IMR-90 (cell line): ENCODE results near the gene FCRL1. TPM values are rescaled to one million over a fixed set of nuclear protein-coding genes. Genes with fewer than 3 reads are reported as not detected.

Source experiments
- ATAC-seq: fragments of 200-7000 bp; cut with Tn5 transposase; 2 replicates; pipeline ENCODE4 v1.9.1; 2020; ENCODE audit warnings: low read depth, mild to moderate bottlenecking, moderate library complexity
- BruUV-seq: library from RNA; stranded (reverse); fragments of 400-500 nt; replicated peaks from 2 replicates; lab custom pipeline; 2021; lab: Mats Ljungman, UMichigan
- CTCF ChIA-PET: fragments of 300-600 bp; formaldehyde crosslinking; extraction: SDS; loops from one replicate; lab custom pipeline; 2021; ENCODE audit warnings: antibody characterized with exemption; lab: Yijun Ruan, JAX
- POLR2A ChIA-PET: fragments of 300-600 bp; sonication (Branson Sonifier 250); formaldehyde crosslinking; loops from one replicate; lab custom pipeline; 2022; ENCODE audit warnings: antibody characterized with exemption; ENCODE audit not compliant: unreplicated experiment; lab: Charles Lee
- DNase-seq: peaks from one replicate; pipeline ENCODE4 v3.0.0; 2013
- H2AFZ ChIP-seq: replicated peaks from 2 replicates; pipeline ENCODE3; 2013; ENCODE audit warnings: low read length, mild to moderate bottlenecking; ENCODE audit not compliant: poor library complexity
- H2AK5ac ChIP-seq: 2 replicates; pipeline ENCODE4 v1.6.1; 2013; ENCODE audit warnings: low read depth, low read length, inconsistent platforms
- H2AK9ac ChIP-seq: replicated peaks from 2 replicates; pipeline ENCODE3; 2013; ENCODE audit warnings: mild to moderate bottlenecking, low read depth, low read length, moderate library complexity; ENCODE audit not compliant: poor library complexity
- H2BK120ac ChIP-seq: 2 replicates; pipeline ENCODE4 v1.6.1; 2013; ENCODE audit warnings: low read depth, low read length, inconsistent platforms
- H2BK15ac ChIP-seq: 3 replicates; pipeline ENCODE4 v1.6.1; 2013; ENCODE audit warnings: low read depth, low read length, inconsistent platforms
- H2BK20ac ChIP-seq: 2 replicates; pipeline ENCODE4 v1.6.1; 2013; ENCODE audit warnings: low read depth, mild to moderate bottlenecking, inconsistent platforms, low read length, moderate library complexity
- H2BK5ac ChIP-seq: 2 replicates; pipeline ENCODE4 v1.6.1; 2013; ENCODE audit warnings: mild to moderate bottlenecking, low read depth, low read length, inconsistent platforms; ENCODE audit not compliant: poor library complexity, severe bottlenecking
- H3K14ac ChIP-seq: replicated peaks from 2 replicates; pipeline ENCODE4 v1.6.1; 2013; ENCODE audit warnings: low read depth, low read length, inconsistent platforms
- H3K18ac ChIP-seq: 2 replicates; pipeline ENCODE4 v1.6.1; 2013; ENCODE audit warnings: low read depth, low read length, control low read depth
- H3K23ac ChIP-seq: 2 replicates; pipeline ENCODE4 v1.6.1; 2013; ENCODE audit warnings: low read depth, low read length, inconsistent platforms
- H3K27ac ChIP-seq: 2 replicates; pipeline ENCODE4 v1.5.1; 2013; ENCODE audit warnings: mild to moderate bottlenecking, control low read depth, low read length; ENCODE audit not compliant: insufficient read depth
- H3K27me3 ChIP-seq: 2 replicates; pipeline ENCODE4 v1.6.1; 2013; ENCODE audit warnings: low read length; ENCODE audit not compliant: control insufficient read depth, insufficient read depth
- H3K36me3 ChIP-seq: 2 replicates; pipeline ENCODE4 v1.6.1; 2013; ENCODE audit warnings: low read length, mixed read lengths; ENCODE audit not compliant: control insufficient read depth, insufficient read depth
- H3K4ac ChIP-seq: 2 replicates; pipeline ENCODE4 v1.6.1; 2013; ENCODE audit warnings: low read depth, low read length, inconsistent platforms
- H3K4me1 ChIP-seq: 2 replicates; pipeline ENCODE4 v1.6.1; 2013; ENCODE audit warnings: low read length, mixed read lengths; ENCODE audit not compliant: control insufficient read depth, insufficient read depth
- H3K4me2 ChIP-seq: 2 replicates; pipeline ENCODE4 v1.6.1; 2013; ENCODE audit warnings: low read depth, mild to moderate bottlenecking, control low read depth, low read length, moderate library complexity
- H3K4me3 ChIP-seq: 2 replicates; pipeline ENCODE4 v1.5.1; 2013; ENCODE audit warnings: low read depth, mild to moderate bottlenecking, control low read depth, low read length, moderate library complexity; ENCODE audit not compliant: insufficient read depth
- H3K56ac ChIP-seq: 2 replicates; pipeline ENCODE4 v1.6.1; 2013; ENCODE audit warnings: low read length, inconsistent platforms; ENCODE audit not compliant: insufficient read depth; ENCODE audit errors: extremely low read depth
- H3K79me1 ChIP-seq, 2 experiments: 2 replicates each; pipeline ENCODE4 v1.6.1; 2013; ENCODE audit warnings: low read length in 2 of 2, inconsistent platforms in 1 of 2, low read depth in 1 of 2
- H3K9ac ChIP-seq: 2 replicates; pipeline ENCODE4 v1.6.1; 2013; ENCODE audit warnings: low read depth, low read length, control low read depth
- H3K9me1 ChIP-seq: 2 replicates; pipeline ENCODE4 v1.6.1; 2013; ENCODE audit warnings: low read length, inconsistent platforms; ENCODE audit not compliant: insufficient read depth
- H3K9me3 ChIP-seq: 2 replicates; pipeline ENCODE4 v1.6.1; 2013; ENCODE audit warnings: low read length; ENCODE audit not compliant: control insufficient read depth, insufficient read depth
- H4K20me1 ChIP-seq: 2 replicates; pipeline ENCODE4 v1.6.1; 2013; ENCODE audit warnings: low read length, inconsistent platforms; ENCODE audit not compliant: insufficient read depth
- H4K5ac ChIP-seq: 2 replicates; pipeline ENCODE4 v1.6.1; 2013; ENCODE audit warnings: mild to moderate bottlenecking, low read depth, low read length, control low read depth
- H4K8ac ChIP-seq, 2 experiments: 2 replicates each; pipeline ENCODE4 v1.6.1; 2013; ENCODE audit warnings: low read depth in 2 of 2, low read length in 2 of 2, control low read depth in 1 of 2, inconsistent platforms in 1 of 2
- H4K91ac ChIP-seq: 2 replicates; pipeline ENCODE4 v1.6.1; 2013; ENCODE audit warnings: low read depth, low read length, inconsistent platforms; ENCODE audit not compliant: insufficient read depth
- MXI1 ChIP-seq: IDR thresholded peaks from 2 replicates; pipeline ENCODE4 v1.6.1; 2012; ENCODE audit warnings: low read depth, mild to moderate bottlenecking, low read length, moderate library complexity, borderline replicate concordance
- NFE2L2 ChIP-seq: fragments of 150-350 bp; IDR thresholded peaks from 2 replicates; pipeline ENCODE4 v1.6.1; 2016; ENCODE audit warnings: low read depth, mild to moderate bottlenecking, low read length
- RCOR1 ChIP-seq: IDR thresholded peaks from 2 replicates; pipeline ENCODE4 v1.6.1; 2012; ENCODE audit warnings: mild to moderate bottlenecking, low read length, improper control_type of control experiment; ENCODE audit not compliant: insufficient replicate concordance
- RFX5 ChIP-seq: IDR thresholded peaks from 2 replicates; pipeline ENCODE4 v1.8.0; 2012; ENCODE audit warnings: low read depth, mild to moderate bottlenecking, low read length, moderate library complexity
- WGBS, 2 experiments: methylation state at CpG; one replicate each; pipeline versions ENCODE4 v1.1.5 to v1.1.7; 2013; ENCODE audit warnings: missing lambda C conversion rate in 2 of 2; ENCODE audit not compliant: insufficient read length in 1 of 2; ENCODE audit errors: extremely low coverage in 2 of 2; 5-methylcytosine and 5-hydroxymethylcytosine counted together
- dilution Hi-C: fragments of 300-500 bp; cut with HindIII; formaldehyde crosslinking; loops from one replicate; pipeline ENCODE4 v1.14.3; 2018; ENCODE audit warnings: low sequenced_read_pairs; ENCODE audit not compliant: unreplicated experiment
- in situ Hi-C: fragments of 300-500 bp; cut with MboI; formaldehyde crosslinking; loops from 3 replicates; pipeline ENCODE4 v1.14.3; 2019; ENCODE audit warnings: low sequenced_read_pairs, inconsistent platforms, mixed read lengths
- intact Hi-C: fragments of 100-400 bp; cut with micrococcal nuclease; formaldehyde crosslinking; loops from 2 replicates; pipeline ENCODE4 v1.10.0; 2022
- polyA plus RNA-seq, 3 experiments: library from polyadenylated mRNA; depleted of rRNA; stranded (reverse); fragments of >200 nt; gene quantifications; 2 replicates each; pipeline ENCODE4 v1.2.3, GENCODE V29; 2012; ENCODE audit warnings: low replicate concordance in 1 of 3
- total RNA-seq: library from RNA; depleted of rRNA; stranded (reverse); fragments of >200 nt; gene quantifications from 2 replicates; pipeline ENCODE4 v1.2.3, GENCODE V29; 2012

The FCRL1 gene
- total and polyA plus RNA-seq, 2 of the 4 experiments (the other 2 are of a cell fraction) = not detected

- Histone ChIP-seq H3K27ac (no peak overlapping the region), H3K9me1 (no peaks in the 10 kb centered on the region), H3K4me1 (no peaks in the 10 kb centered on the region), H2AFZ (no peak overlapping the region), H3K18ac (no peak overlapping the region), H4K20me1 (no peaks in the 10 kb centered on the region), H3K27me3 (no peaks in the 10 kb centered on the region), H3K9me3 (no peaks in the 10 kb centered on the region), H2BK120ac (no peak overlapping the region), H2AK9ac (no peak overlapping the region), H4K8ac (no peak overlapping the region), H4K91ac (no peak overlapping the region), H3K79me1 (no peaks in the 10 kb centered on the region), H3K23ac (no peak overlapping the region), H2BK20ac (no peak overlapping the region), H2BK15ac (no peak overlapping the region), H3K4me3 (no peak overlapping the region), H3K56ac (no peak overlapping the region), H3K4me2 (no peak overlapping the region), H2BK5ac (no peak overlapping the region), H3K14ac (no peak overlapping the region), H3K4ac (no peak overlapping the region), H3K9ac (no peak overlapping the region), H4K5ac (no peak overlapping the region), H3K36me3 (no peaks in the 10 kb centered on the region), H2AK5ac (no peak overlapping the region)
- in situ Hi-C loops = no loop called here
- CTCF ChIA-PET = no interaction called here
- POLR2A ChIA-PET = no interaction called here
- TF ChIP-seq NFE2L2 (no peak), RCOR1 (no peak), RFX5 (no peak), MXI1 (no peak)
- DNase-seq = no peak
- BruUV-seq = no TSS peak
- WGBS, 2 experiments = no CpG with 5 or more reads among the region's 1 CpG
- ATAC-seq = no peak
- intact Hi-C loops = no loop called here
- dilution Hi-C loops = no loop called here
Observed at GRCh38 chr1:157753611-157754010, 66.3 kb downstream of the FCRL1 start.
